Muscle layer of duodenum (tissue), 2 donors: ENCODE data around the gene MYLK4.

Experiments used
- H3K27ac ChIP-seq: one replicate; pipeline ENCODE4 v1.7.0; 2013; ENCODE audit warnings: mild to moderate bottlenecking, low read length
- H3K27me3 ChIP-seq: one replicate; pipeline ENCODE4 v1.7.0; 2013; ENCODE audit warnings: low read depth, mild to moderate bottlenecking, control low read depth, low read length
- H3K36me3 ChIP-seq, 2 donors: one replicate each; pipeline ENCODE4 v1.7.0; 2013; ENCODE audit warnings: low read length in 2 of 2, control low read depth in 1 of 2, mild to moderate bottlenecking in 1 of 2; ENCODE audit not compliant: insufficient read depth in 2 of 2, control insufficient read depth in 1 of 2
- H3K4me1 ChIP-seq, 2 donors: one replicate each; pipeline ENCODE4 v1.7.0; 2013; ENCODE audit warnings: low read length in 2 of 2, mild to moderate bottlenecking in 2 of 2, control low read depth in 1 of 2, moderate library complexity in 1 of 2; ENCODE audit not compliant: insufficient read depth in 2 of 2, control insufficient read depth in 1 of 2
- H3K4me3 ChIP-seq, 2 donors: one replicate each; pipeline ENCODE4 v1.7.0; 2013; ENCODE audit warnings: low read length in 2 of 2, low read depth in 1 of 2, mild to moderate bottlenecking in 1 of 2
- H3K9me3 ChIP-seq, 2 donors: one replicate each; pipeline ENCODE4 v1.7.0; 2013; ENCODE audit warnings: low read length in 2 of 2, control low read depth in 1 of 2, mild to moderate bottlenecking in 1 of 2; ENCODE audit not compliant: control insufficient read depth in 1 of 2
- donor health status: healthy.

The MYLK4 gene

DNA sequence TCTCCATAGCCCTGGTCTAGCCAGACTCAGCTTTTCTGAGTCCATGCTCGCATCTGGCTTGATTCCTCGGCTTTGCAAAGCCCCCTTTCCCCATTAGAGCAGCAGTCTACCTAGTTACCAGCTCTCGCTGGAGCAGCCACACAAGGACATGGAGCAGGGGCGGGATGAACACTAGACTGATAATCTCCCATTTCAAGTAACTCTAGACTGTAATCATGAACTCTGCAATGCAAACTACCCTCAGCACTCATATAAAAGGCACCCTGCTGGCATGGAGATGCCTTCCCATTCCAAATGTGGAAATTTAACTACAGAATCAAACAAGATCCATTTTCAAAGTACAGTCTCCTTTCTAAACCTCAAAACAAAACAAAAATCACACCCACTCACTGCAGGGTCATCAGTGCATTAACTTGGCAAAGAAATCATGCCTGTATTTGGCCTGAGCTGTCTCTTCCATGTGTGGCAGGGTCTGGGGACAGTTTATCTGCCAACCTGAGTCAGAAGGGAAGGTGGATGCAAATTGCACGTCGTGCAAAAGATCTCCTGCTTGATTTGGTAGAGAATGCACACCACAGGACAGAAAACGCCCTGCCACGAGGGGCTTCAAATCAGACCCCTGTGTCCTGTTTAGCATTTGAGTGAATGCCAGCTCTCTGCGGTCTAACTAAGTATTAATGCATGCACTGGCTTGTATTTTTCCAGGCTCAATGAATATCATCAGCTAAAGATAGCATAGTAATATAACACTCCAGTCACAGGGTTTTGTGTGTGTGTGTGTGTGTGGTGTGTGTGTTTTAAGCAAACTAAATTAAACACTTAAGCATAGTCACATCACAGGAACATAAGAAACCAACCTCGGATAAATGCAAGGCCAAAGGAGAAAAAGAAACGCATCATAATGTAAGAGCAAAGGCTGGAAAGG lies 85.3 kb downstream of the MYLK4 start:
- no peaks in the 10 kb centered on the region for H3K9me3 ChIP-seq
- no peaks in the 10 kb centered on the region for H3K27me3 ChIP-seq
- no peaks in the 10 kb centered on the region for H3K36me3 ChIP-seq
- no peaks in the 10 kb centered on the region for H3K4me1 ChIP-seq
- H3K4me3 ChIP-seq = no peak overlapping the region
- H3K27ac ChIP-seq = no peak overlapping the region

DNA sequence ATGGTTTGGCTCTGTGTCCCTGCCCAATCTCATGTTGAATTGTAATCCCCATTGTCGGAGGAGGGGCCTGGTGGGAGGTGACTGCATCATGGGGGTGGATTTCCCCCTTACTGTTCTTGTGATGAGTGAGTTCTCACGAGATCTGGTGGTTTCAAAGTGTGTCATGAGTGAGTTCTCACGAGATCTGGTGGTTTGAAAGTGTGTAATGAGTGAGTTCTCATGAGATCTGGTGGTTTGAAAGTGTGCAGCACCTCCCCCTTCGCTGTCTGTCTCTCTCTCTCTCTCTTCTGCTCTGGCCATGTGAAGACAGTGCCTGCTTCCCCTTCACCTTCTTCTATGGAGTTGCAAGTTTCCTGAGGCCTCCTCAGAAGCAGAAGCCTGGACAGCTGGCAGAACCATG lies 87.6 kb downstream of the MYLK4 start:
- no peaks in the 10 kb centered on the region for H3K27me3 ChIP-seq
- H3K4me3 ChIP-seq = no peak overlapping the region
- no peak overlapping the region for H3K27ac ChIP-seq
- H3K36me3 ChIP-seq = no peaks in the 10 kb centered on the region
- no peaks in the 10 kb centered on the region for H3K9me3 ChIP-seq
- no peaks in the 10 kb centered on the region for H3K4me1 ChIP-seq

DNA sequence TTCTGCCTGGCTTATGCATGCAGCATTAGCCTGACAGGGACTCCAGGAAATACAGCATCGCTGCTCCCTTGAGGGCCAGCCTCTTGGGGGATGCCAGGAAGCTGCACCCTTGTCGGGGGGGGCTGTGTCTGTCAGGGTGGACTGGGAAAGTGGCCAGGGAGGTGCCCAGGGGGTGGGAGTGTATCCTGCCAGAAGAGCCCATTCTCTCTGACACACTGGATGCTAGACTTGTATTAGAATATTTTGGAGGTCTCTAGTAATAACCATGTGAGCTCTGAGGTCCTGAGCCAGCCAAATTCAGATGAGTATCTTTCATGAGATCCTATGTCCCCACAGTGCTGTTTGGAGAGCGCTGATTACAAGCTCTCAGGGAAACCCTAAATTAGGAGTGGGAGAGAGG lies 89.1 kb downstream of the MYLK4 start:
- Histone ChIP-seq H3K36me3 (no peaks in the 10 kb centered on the region), H3K9me3 (no peaks in the 10 kb centered on the region), H3K4me1 (no peaks in the 10 kb centered on the region), H3K4me3 (no peak overlapping the region), H3K27me3 (no peaks in the 10 kb centered on the region), H3K27ac (no peak overlapping the region)

DNA sequence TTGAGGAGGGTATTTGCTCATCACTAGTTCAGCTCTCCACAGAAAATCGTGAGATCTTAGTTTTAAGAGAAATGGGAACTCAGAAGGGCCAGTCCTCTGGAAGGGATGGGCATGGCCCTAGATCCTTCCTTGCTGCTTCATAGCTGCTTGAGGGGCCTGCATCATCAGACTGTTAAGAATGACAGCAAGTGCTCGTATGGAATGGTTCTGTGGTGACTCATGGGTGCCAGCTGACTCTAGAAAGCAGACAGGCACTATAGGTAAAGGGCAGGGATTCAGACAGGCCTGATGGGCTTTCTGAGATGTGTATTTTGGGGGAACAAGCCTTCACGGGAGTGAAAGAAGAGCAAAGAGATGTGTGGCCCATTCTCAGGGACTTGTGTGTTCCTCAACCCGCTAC lies 90.8 kb downstream of the MYLK4 start:
- H3K27ac ChIP-seq = no peak overlapping the region
- H3K9me3 ChIP-seq = no peaks in the 10 kb centered on the region
- H3K27me3 ChIP-seq = no peaks in the 10 kb centered on the region
- H3K4me1 ChIP-seq = no peaks in the 10 kb centered on the region
- no peaks in the 10 kb centered on the region for H3K36me3 ChIP-seq
- H3K4me3 ChIP-seq = no peak overlapping the region

DNA sequence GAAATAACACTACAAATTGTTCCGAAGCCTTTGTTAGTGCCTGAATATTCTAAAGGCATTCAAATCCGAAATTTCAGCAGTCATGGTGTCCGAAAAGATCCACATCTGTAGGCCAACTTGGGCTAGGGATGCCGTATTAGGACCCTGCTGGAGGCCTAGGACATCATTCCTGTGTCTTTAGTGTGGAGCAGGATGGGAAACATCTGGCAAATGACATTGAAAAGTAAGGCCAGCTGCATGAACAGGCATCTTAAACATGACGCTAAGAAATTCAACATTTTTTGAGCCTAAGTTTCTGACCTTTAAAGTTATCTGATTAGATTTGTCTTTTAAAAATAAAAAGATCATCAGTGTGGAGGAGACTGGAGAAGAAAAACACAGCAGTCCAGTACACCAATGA lies 91.3 kb downstream of the MYLK4 start:
- no peaks in the 10 kb centered on the region for H3K36me3 ChIP-seq

DNA sequence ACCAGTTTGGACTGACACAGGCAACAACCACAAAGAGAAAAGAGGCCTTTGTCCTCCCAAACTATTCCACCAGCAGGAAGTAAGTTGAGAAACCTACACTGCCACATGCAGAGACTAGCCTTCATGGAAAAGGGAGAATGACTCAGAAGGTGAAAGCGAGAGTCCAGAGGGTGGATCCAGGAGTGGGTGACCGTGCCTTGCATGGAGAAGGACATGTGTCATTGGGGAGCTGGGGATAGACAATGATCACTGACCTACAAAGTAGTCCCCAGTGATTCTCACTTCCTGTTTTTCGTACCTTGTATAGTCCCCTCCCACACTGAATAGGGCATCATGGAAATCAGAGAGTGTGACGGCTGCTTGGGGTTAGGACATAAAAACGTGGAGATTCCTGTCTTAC lies 91.9 kb downstream of the MYLK4 start:
- H3K9me3 ChIP-seq = peaks cover 0 to under 1% of the 10 kb centered on the region in 2 donors

More for the DNA sequence above, 91.3 kb downstream of the MYLK4 start:
- Histone ChIP-seq H3K27ac (no peak overlapping the region), H3K27me3 (no peaks in the 10 kb centered on the region), H3K4me3 (no peak overlapping the region), H3K4me1 (no peaks in the 10 kb centered on the region), H3K9me3 (no peaks in the 10 kb centered on the region)

DNA sequence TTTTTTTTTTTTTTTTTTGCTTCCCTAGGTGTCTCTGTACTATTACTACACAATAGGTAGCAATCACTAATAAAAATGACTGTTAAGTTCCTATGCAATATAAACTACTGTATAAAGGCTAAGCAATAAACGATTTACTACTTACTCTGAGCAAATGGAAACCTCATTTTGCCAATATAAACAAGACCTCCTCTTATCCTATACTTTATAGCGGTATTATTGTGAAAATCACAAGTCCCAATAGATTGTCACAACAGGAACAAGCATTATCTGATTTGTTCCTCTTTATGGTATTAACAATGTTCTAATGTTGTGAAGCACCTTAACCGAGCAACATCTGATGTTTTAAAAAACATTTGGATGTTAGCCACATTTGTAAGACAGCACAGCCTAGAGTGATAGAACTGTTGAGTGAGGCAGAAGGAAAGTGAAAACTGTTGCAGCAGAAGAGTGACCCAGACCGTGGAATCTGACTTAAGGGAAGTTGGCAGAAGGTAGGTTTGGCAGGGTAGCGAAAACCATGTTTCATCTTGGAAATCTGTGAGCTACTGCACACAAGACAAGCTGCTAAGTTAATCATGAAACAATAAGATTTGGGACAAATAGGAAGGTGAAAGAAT lies 94.2 kb downstream of the MYLK4 start:
- H3K4me1 ChIP-seq = no peaks in the 10 kb centered on the region
- H3K9me3 ChIP-seq = peaks cover 0 to 3% of the 10 kb centered on the region in 2 donors
- no peaks in the 10 kb centered on the region for H3K36me3 ChIP-seq
- no peaks in the 10 kb centered on the region for H3K27me3 ChIP-seq
- H3K4me3 ChIP-seq = no peak overlapping the region
- no peak overlapping the region for H3K27ac ChIP-seq

More for the DNA sequence above, 91.9 kb downstream of the MYLK4 start:
- Histone ChIP-seq H3K4me1 (no peaks in the 10 kb centered on the region), H3K4me3 (no peak overlapping the region), H3K36me3 (no peaks in the 10 kb centered on the region), H3K27ac (no peak overlapping the region), H3K27me3 (no peaks in the 10 kb centered on the region)

DNA sequence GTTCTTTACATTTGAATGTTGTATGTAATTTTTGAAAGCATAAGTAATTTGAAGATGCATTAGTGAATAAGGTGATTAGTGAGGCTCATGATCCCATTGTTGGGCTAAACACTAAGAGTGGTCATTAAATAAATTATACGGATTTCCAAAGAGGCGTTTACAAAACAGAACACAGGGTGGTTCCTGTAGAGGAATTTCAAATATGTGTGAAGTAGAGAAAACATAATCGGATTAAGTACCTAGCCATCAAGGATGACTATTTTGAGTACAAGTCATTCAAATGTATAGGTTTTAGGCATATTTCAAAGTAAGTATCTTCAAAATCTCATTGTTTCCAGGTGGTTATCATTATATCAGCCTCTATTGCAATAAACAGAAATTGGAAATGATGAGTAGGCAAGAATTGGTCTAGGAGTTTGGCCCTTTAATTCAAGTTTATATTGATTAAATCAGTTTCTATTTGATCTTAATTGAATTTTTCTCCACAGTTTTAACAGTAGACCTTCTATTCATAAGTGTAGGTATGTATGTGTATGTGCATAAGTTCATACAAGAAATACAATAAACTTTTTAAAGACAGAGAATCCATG lies 94.8 kb downstream of the MYLK4 start:
- Histone ChIP-seq H3K9me3 (peaks cover 0 to 3% of the 10 kb centered on the region in 2 donors), H3K36me3 (no peaks in the 10 kb centered on the region), H3K4me1 (no peaks in the 10 kb centered on the region), H3K4me3 (no peak overlapping the region), H3K27me3 (no peaks in the 10 kb centered on the region), H3K27ac (no peak overlapping the region)

DNA sequence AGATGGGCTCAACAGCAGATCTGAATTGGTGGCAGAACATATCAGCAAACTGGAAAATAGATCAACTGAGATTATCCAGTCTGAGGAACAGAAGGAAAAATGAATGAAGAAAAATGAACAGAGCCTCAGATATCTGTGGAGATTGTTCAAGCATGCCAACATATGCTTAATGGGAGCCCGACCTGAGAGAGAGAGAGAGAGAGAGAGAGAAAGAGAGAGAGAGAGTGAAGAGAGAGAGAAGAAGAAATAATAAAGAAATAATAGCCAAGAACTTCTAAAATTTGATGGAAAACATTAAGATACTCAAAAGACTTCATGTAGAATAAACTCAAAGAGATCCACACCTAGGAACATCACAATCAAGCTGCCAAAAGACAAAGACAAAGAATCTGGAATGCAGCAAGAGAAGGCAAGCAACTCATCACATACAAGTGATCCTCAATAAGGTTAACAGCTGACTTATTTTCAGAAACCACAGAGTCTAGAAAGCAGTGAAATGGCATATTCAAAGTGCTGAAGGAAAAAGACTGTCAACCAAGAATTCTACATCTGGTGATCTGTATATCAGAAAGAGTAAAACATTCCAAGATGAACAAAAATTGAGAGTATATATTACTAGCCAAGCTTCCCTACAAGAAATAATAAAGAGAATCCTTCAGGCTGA lies 97.2 kb downstream of the MYLK4 start:
- H3K27ac ChIP-seq = no peak overlapping the region
- no peaks in the 10 kb centered on the region for H3K4me1 ChIP-seq
- H3K27me3 ChIP-seq = no peaks in the 10 kb centered on the region
- H3K9me3 ChIP-seq = peaks cover 0 to 3% of the 10 kb centered on the region in 2 donors
- H3K4me3 ChIP-seq = no peak overlapping the region
- no peaks in the 10 kb centered on the region for H3K36me3 ChIP-seq

DNA sequence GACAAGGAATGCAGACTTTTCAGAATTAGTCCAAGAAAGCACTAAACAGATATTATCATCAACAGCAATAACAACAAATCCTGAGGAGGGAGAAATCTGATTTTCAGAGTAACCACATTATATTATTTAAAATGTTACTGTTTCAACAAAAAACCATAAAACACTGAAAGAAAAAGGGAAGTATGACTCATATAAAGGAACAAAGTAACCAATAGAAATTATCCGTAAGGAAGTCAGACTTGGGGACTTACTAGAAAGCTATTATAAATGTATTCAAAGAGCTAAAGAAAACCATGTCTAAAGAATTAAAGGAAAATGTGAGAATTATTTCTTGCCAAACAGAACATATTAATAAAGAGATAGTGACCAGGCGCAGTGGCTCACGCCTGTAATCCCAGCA lies 98.1 kb downstream of the MYLK4 start:
- Histone ChIP-seq H3K4me3 (no peak overlapping the region), H3K36me3 (no peaks in the 10 kb centered on the region), H3K9me3 (peaks cover 0 to 3% of the 10 kb centered on the region in 2 donors), H3K27me3 (no peaks in the 10 kb centered on the region), H3K27ac (no peak overlapping the region), H3K4me1 (no peaks in the 10 kb centered on the region)

DNA sequence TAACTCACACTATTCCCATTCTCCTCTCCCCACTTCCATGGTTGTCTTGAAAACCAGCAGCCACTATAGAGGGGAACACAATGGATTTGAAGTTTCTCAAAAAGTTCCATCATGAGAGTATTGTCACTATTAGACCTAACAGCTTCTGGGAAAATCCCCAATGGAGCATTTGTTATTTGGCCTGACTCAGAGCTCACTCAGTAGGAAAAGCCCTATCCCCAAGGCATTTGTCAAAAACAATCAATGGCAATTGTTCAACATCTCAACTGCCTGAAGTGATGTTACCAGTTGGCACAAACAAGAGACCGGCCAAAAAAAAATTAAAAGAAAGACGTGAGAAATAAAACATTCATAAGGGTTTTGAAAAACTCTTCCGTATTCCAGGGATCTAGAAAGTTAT lies 98.8 kb downstream of the MYLK4 start:
- no peaks in the 10 kb centered on the region for H3K27me3 ChIP-seq
- H3K36me3 ChIP-seq = no peaks in the 10 kb centered on the region
- H3K9me3 ChIP-seq = peaks cover 0 to 3% of the 10 kb centered on the region in 2 donors
- H3K27ac ChIP-seq = no peak overlapping the region
- H3K4me1 ChIP-seq = no peaks in the 10 kb centered on the region
- no peak overlapping the region for H3K4me3 ChIP-seq
